ENCODE data around the gene GRID2IP.

DNA sequence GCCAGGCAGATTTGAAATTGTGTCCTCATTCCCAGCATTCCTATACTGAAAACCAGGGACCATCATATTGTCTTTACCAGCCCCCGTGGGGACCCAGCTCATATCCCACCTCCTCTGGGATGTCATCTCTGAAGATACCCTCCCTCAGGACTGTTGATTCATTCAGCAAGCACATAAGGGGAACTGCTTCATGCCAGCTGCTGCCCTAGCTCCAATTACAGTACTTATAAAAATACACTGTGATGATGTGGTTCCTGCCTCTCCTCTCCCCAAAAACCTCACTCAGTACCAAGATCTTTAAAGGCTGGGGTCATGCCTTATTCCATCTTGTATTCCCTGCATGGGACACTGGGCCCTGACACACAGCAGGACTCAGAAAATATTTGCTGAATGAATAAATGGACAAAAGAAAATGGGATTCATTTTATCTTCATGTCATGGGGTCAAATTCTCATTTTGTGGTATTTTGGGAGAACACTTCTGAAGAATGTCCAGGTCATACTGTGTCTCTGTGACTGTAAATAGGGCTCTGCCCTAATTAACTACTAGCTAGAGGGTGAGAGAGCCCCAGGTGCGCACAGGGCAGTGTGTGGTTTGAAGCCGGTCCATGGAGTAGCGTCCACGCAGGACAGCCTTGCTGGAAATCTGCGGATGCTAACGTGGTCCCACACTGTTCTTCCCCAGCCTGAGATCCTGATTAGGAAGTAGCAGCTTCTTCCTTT is 74.5 kb downstream of the GRID2IP start:
- TF ChIP-seq, protein P1, sequence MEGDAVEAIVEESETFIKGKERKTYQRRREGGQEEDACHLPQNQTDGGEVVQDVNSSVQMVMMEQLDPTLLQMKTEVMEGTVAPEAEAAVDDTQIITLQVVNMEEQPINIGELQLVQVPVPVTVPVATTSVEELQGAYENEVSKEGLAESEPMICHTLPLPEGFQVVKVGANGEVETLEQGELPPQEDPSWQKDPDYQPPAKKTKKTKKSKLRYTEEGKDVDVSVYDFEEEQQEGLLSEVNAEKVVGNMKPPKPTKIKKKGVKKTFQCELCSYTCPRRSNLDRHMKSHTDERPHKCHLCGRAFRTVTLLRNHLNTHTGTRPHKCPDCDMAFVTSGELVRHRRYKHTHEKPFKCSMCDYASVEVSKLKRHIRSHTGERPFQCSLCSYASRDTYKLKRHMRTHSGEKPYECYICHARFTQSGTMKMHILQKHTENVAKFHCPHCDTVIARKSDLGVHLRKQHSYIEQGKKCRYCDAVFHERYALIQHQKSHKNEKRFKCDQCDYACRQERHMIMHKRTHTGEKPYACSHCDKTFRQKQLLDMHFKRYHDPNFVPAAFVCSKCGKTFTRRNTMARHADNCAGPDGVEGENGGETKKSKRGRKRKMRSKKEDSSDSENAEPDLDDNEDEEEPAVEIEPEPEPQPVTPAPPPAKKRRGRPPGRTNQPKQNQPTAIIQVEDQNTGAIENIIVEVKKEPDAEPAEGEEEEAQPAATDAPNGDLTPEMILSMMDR (IDR thresholded peaks at IDR 0.05), result no peak
- no peak for TF ChIP-seq POLR2A (IDR thresholded peaks at IDR 0.05)
- no peak for TF ChIP-seq POLR2AphosphoS5 (IDR thresholded peaks at IDR 0.05)

Data from prostate gland (tissue), 2 donors.